Stimulated activated naive CD8-positive, alpha-beta T cell treated with anti-CD3 and anti-CD28 coated beads, Interleukin-15, Interleukin-2, amounts not matched to agents 100 U/mL and 50 U/mL, for 24 hours (primary cell): ENCODE measurements around the gene LRRC32.

ENCODE experiments used
- ATAC-seq: fragments of 150-1000 bp; cut with Tn5 transposase; one replicate; pipeline ENCODE4 v1.10.0; 2021
- DNase-seq: peaks from one replicate; pipeline ENCODE4 v3.0.0; 2021

Gene LRRC32

GRCh38 chr11:76700177-76701100, 29.9 kb upstream of the LRRC32 start:
- DNase-seq, result no peak
- peak; percentile 80 for ATAC-seq

- ATAC-seq, result no peak
- no peak for DNase-seq
These were observed 29.0 kb upstream of the LRRC32 start for GRCh38 chr11:76699451-76700091.

- ATAC-seq (no peak), DNase-seq (no peak)
These were observed 27.9 kb upstream of the LRRC32 start for GRCh38 chr11:76698321-76699043.

- ATAC-seq, result no peak
- DNase-seq, result no peak
These were observed 26.2 kb upstream of the LRRC32 start for GRCh38 chr11:76696756-76697155.

- no peak for ATAC-seq
- DNase-seq, result no peak
These were observed 25.2 kb upstream of the LRRC32 start for GRCh38 chr11:76695771-76696170.

GRCh38 chr11:76695133-76695532, 24.6 kb upstream of the LRRC32 start:
- ATAC-seq (no peak), DNase-seq (no peak)

- no peak for DNase-seq
- no peak for ATAC-seq
These were observed 24.1 kb upstream of the LRRC32 start for GRCh38 chr11:76694664-76695063.

GRCh38 chr11:76693806-76694205, 23.3 kb upstream of the LRRC32 start:
- DNase-seq (no peak), ATAC-seq (no peak)

GRCh38 chr11:76692956-76693355, 22.4 kb upstream of the LRRC32 start:
- ATAC-seq (no peak), DNase-seq (no peak)

- ATAC-seq, result no peak
- DNase-seq, result no peak
These were observed 21.1 kb upstream of the LRRC32 start for GRCh38 chr11:76691655-76692054.

GRCh38 chr11:76690736-76691135, 20.2 kb upstream of the LRRC32 start:
- DNase-seq, result no peak
- ATAC-seq, result no peak

GRCh38 chr11:76689313-76690260, 19.0 kb upstream of the LRRC32 start:
- DNase-seq, result no peak
- no peak for ATAC-seq

GRCh38 chr11:76688146-76688545, 17.6 kb upstream of the LRRC32 start:
- DNase-seq, result no peak
- no peak for ATAC-seq

GRCh38 chr11:76686261-76687079, 15.9 kb upstream of the LRRC32 start:
- DNase-seq, result no peak
- ATAC-seq, result peak; percentile 47

- ATAC-seq, result no peak
- DNase-seq, result no peak
These were observed 15.3 kb upstream of the LRRC32 start for GRCh38 chr11:76685831-76686230.

GRCh38 chr11:76685237-76685636, 14.7 kb upstream of the LRRC32 start:
- no peak for DNase-seq
- no peak for ATAC-seq

GRCh38 chr11:76684516-76684915, 14.0 kb upstream of the LRRC32 start:
- DNase-seq (no peak), ATAC-seq (no peak)

- no peak for DNase-seq
These were observed 12.9 kb upstream of the LRRC32 start for GRCh38 chr11:76683161-76684095.

GRCh38 chr11:76682684-76683083, 12.1 kb upstream of the LRRC32 start:
- no peak for ATAC-seq
- DNase-seq, result no peak

More at GRCh38 chr11:76683161-76684095, 12.9 kb upstream of the LRRC32 start:
- no peak for ATAC-seq

- no peak for ATAC-seq
These were observed 11.6 kb upstream of the LRRC32 start for GRCh38 chr11:76682106-76682505.

More at GRCh38 chr11:76682106-76682505, 11.6 kb upstream of the LRRC32 start:
- DNase-seq, result no peak
